Tibial nerve (tissue), 4 donors: ENCODE data around the gene ROBO1. TPM values are rescaled to one million over a fixed set of nuclear protein-coding genes. Genes with fewer than 3 reads are reported as not detected.

Experiments used
- DNase-seq, 2 donors: peaks; one replicate each; pipeline ENCODE4 v3.0.0-alpha.2; 2019; ENCODE audit warnings: low spot score in 2 of 2
- H3K27ac ChIP-seq, 4 donors: fragments of 200-600 bp; sonication (generic) in 3 of 4; one replicate each; pipeline ENCODE4 v1.5.1; 2017 to 2019; ENCODE audit warnings: mild to moderate bottlenecking in 1 of 4
- H3K27me3 ChIP-seq, 2 donors: fragments of 200-600 bp; sonication (generic) in 1 of 2; one replicate each; pipeline versions ENCODE4 v1.5.1 to v1.6.0; 2017 to 2019
- H3K36me3 ChIP-seq, 3 donors: fragments of 200-600 bp; sonication (generic); one replicate each; pipeline ENCODE4 v1.5.1; 2018 to 2019
- H3K4me1 ChIP-seq, 4 donors: fragments of 200-600 bp; sonication (generic) in 3 of 4; one replicate each; pipeline ENCODE4 v1.5.1; 2017 to 2019
- H3K4me3 ChIP-seq, 4 donors: fragments of 200-600 bp; sonication (generic) in 3 of 4; one replicate each; pipeline ENCODE4 v1.5.1; 2017 to 2019; ENCODE audit warnings: mild to moderate bottlenecking in 1 of 4, moderate library complexity in 1 of 4
- H3K9me3 ChIP-seq, 4 donors: fragments of 200-600 bp; sonication (generic) in 3 of 4; one replicate each; pipeline ENCODE4 v1.5.1; 2017 to 2019
- CTCF ChIP-seq, 5 experiments: fragments of 200-600 bp in 3 of 5; fragments of 450-650 bp in 2 of 5; sonication (generic) in 3 of 5; IDR thresholded peaks; one replicate each; pipeline ENCODE4 v1.5.1; 2016 to 2019; ENCODE audit warnings: antibody characterized with exemption in 5 of 5, mild to moderate bottlenecking in 3 of 5, moderate library complexity in 2 of 5
- EP300 ChIP-seq, 2 donors: sonication (generic); formaldehyde crosslinking; IDR thresholded peaks; one replicate each; pipeline ENCODE4 v1.6.1; 2017; ENCODE audit warnings: antibody characterized with exemption in 2 of 2, mild to moderate bottlenecking in 1 of 2
- POLR2A ChIP-seq, 2 donors: fragments of 450-650 bp; IDR thresholded peaks; one replicate each; pipeline ENCODE4 v1.6.1; 2017; ENCODE audit warnings: antibody characterized with exemption in 2 of 2, mild to moderate bottlenecking in 2 of 2, moderate library complexity in 2 of 2
- WGBS, 2 donors: methylation state at CpG; one replicate each; pipeline ENCODE4 v1.1.5; 2018; 5-methylcytosine and 5-hydroxymethylcytosine counted together
- total RNA-seq, 4 donors: library from RNA; depleted of rRNA; stranded (reverse); fragments of >200 nt; gene quantifications; one replicate each; pipeline ENCODE4 v1.1.0, GENCODE V29; 2016

ROBO1 gene
- total RNA-seq, 4 donors from 2014 or later: 12.6 to 27.8 (median 23.1) TPM

- peaks cover 0 to 13% (median 1%) of the 10 kb centered on the region in 4 donors for H3K4me1 ChIP-seq
- 51 to 57% methylated on average over 3 of the region's 3 CpGs for WGBS, 2 donors
- DNase-seq: no peak
- no peak for TF ChIP-seq EP300 (IDR thresholded peaks at IDR 0.05)
- TF ChIP-seq CTCF (IDR thresholded peaks at IDR 0.05): no peak
- TF ChIP-seq POLR2A (IDR thresholded peaks at IDR 0.05): no peak
- no peak overlapping the region for H3K27ac ChIP-seq
- H3K9me3 ChIP-seq: no peaks in the 10 kb centered on the region
- no peak overlapping the region for H3K4me3 ChIP-seq
- H3K36me3 ChIP-seq: no peaks in the 10 kb centered on the region
- no peaks in the 10 kb centered on the region for H3K27me3 ChIP-seq
Measured at GRCh38 chr3:78706906-78707523, 1060.8 kb downstream of the ROBO1 start.

GRCh38 chr3:78703944-78704343 lies 1063.9 kb downstream of the ROBO1 start:
- Histone ChIP-seq H3K27me3 (no peaks in the 10 kb centered on the region), H3K4me1 (peaks cover 0 to 13% (median 1%) of the 10 kb centered on the region in 4 donors), H3K4me3 (no peak overlapping the region), H3K36me3 (no peaks in the 10 kb centered on the region), H3K27ac (no peak overlapping the region), H3K9me3 (no peaks in the 10 kb centered on the region)
- TF ChIP-seq EP300 (IDR thresholded peaks at IDR 0.05) (no peak), POLR2A (IDR thresholded peaks at IDR 0.05) (no peak), CTCF (IDR thresholded peaks at IDR 0.05) (no peak)
- no peak for DNase-seq
- WGBS, 2 donors: 33 to 34% methylated on average over 2 of the region's 2 CpGs

- no peaks in the 10 kb centered on the region for H3K36me3 ChIP-seq
- H3K4me1 ChIP-seq: peaks cover 0 to 13% (median 1%) of the 10 kb centered on the region in 4 donors
- no peaks in the 10 kb centered on the region for H3K27me3 ChIP-seq
- no peak overlapping the region for H3K4me3 ChIP-seq
- WGBS, 2 donors: 39 to 43% methylated on average over 2 of the region's 2 CpGs
- no peak overlapping the region for H3K27ac ChIP-seq
- TF ChIP-seq CTCF (IDR thresholded peaks at IDR 0.05) (no peak), POLR2A (IDR thresholded peaks at IDR 0.05) (no peak), EP300 (IDR thresholded peaks at IDR 0.05) (no peak)
- no peaks in the 10 kb centered on the region for H3K9me3 ChIP-seq
- DNase-seq: no peak
Measured at GRCh38 chr3:78701537-78701936, 1066.3 kb downstream of the ROBO1 start.

- WGBS, 2 donors: 35 to 45% methylated on average over 1 of the region's 1 CpG
- no peaks in the 10 kb centered on the region for H3K27me3 ChIP-seq
- no peak for DNase-seq
- peaks cover 0 to 5% (median 1%) of the 10 kb centered on the region in 4 donors for H3K4me1 ChIP-seq
- H3K4me3 ChIP-seq: no peak overlapping the region
- no peak overlapping the region for H3K27ac ChIP-seq
- no peaks in the 10 kb centered on the region for H3K9me3 ChIP-seq
- TF ChIP-seq CTCF (IDR thresholded peaks at IDR 0.05) (no peak), EP300 (IDR thresholded peaks at IDR 0.05) (no peak), POLR2A (IDR thresholded peaks at IDR 0.05) (no peak)
- H3K36me3 ChIP-seq: no peaks in the 10 kb centered on the region
Measured at GRCh38 chr3:78698431-78698830, 1069.4 kb downstream of the ROBO1 start.

GRCh38 chr3:78697426-78697825 lies 1070.4 kb downstream of the ROBO1 start:
- peaks cover 0 to 2% (median 0%) of the 10 kb centered on the region in 4 donors for H3K4me1 ChIP-seq
- no peaks in the 10 kb centered on the region for H3K9me3 ChIP-seq
- no peaks in the 10 kb centered on the region for H3K27me3 ChIP-seq
- 53 to 60% methylated on average over 5 of the region's 5 CpGs for WGBS, 2 donors
- DNase-seq: no peak
- no peaks in the 10 kb centered on the region for H3K36me3 ChIP-seq
- no peak for TF ChIP-seq CTCF (IDR thresholded peaks at IDR 0.05)
- TF ChIP-seq POLR2A (IDR thresholded peaks at IDR 0.05): no peak
- no peak for TF ChIP-seq EP300 (IDR thresholded peaks at IDR 0.05)
- H3K4me3 ChIP-seq: no peak overlapping the region
- H3K27ac ChIP-seq: no peak overlapping the region
